Osteoblast (primary cell): ENCODE results near the gene DLG2. TPM values are rescaled to one million over a fixed set of nuclear protein-coding genes. Genes with fewer than 3 reads are reported as not detected.
"Not testable (repeated sequence)": the region's sequence is repeated elsewhere in the genome, so short reads cannot be mapped to it uniquely, and the experiment has no call there.

Source experiments
- DNase-seq: peaks from one replicate; pipeline ENCODE4 v3.0.0; 2011; ENCODE audit warnings: low spot score, mixed read lengths; ENCODE audit not compliant: insufficient read length; ENCODE audit errors: missing footprints
- H2AFZ ChIP-seq: 2 replicates; pipeline ENCODE4 v1.6.0; 2011; ENCODE audit warnings: mild to moderate bottlenecking, low read length
- H3K27ac ChIP-seq: 2 replicates; pipeline ENCODE4 v1.5.1; 2011; ENCODE audit warnings: mild to moderate bottlenecking, low read depth, low read length, moderate library complexity
- H3K27me3 ChIP-seq: 2 replicates; pipeline ENCODE4 v1.6.0; 2012; ENCODE audit warnings: mild to moderate bottlenecking, control low read depth, inconsistent platforms, low read length, moderate library complexity; ENCODE audit not compliant: insufficient read depth
- H3K36me3 ChIP-seq: 2 replicates; pipeline ENCODE4 v1.5.1; 2011; ENCODE audit warnings: mild to moderate bottlenecking, low read length, control low read depth, moderate library complexity; ENCODE audit not compliant: insufficient read depth
- H3K4me1 ChIP-seq: 2 replicates; pipeline ENCODE4 v1.5.1; 2011; ENCODE audit warnings: mild to moderate bottlenecking, low read length, control low read depth, moderate library complexity; ENCODE audit not compliant: insufficient read depth
- H3K4me2 ChIP-seq: 2 replicates; pipeline ENCODE4 v1.6.0; 2011; ENCODE audit warnings: mild to moderate bottlenecking, low read length; ENCODE audit not compliant: insufficient read depth
- H3K4me3 ChIP-seq: fragments of 200-600 bp; sonication (generic); 3 replicates; pipeline ENCODE4 v1.5.1; 2012; ENCODE audit warnings: mild to moderate bottlenecking, low read length, inconsistent platforms; ENCODE audit not compliant: insufficient read depth
- H3K79me2 ChIP-seq: 2 replicates; pipeline ENCODE4 v1.6.0; 2012; ENCODE audit warnings: mild to moderate bottlenecking, low read length, control low read depth, inconsistent platforms; ENCODE audit not compliant: insufficient read depth
- H3K9me3 ChIP-seq: 2 replicates; pipeline ENCODE4 v1.5.1; 2011; ENCODE audit warnings: low read depth, low read length, control low read depth
- H4K20me1 ChIP-seq: 2 replicates; pipeline ENCODE4 v1.6.0; 2012; ENCODE audit warnings: mild to moderate bottlenecking, low read length, control low read depth; ENCODE audit not compliant: insufficient read depth
- CTCF ChIP-seq: IDR thresholded peaks from 2 replicates; pipeline ENCODE4 v1.5.1; 2011; ENCODE audit warnings: mild to moderate bottlenecking, low read depth, low read length, moderate library complexity; ENCODE audit errors: extremely low read depth
- total RNA-seq: library from RNA; depleted of rRNA; stranded (reverse); fragments of >200 nt; gene quantifications from 2 replicates; pipeline ENCODE4 v1.2.3, GENCODE V29; 2012

DLG2 gene
- total RNA-seq, 1 donor: 3.3 TPM

- DNase-seq: no peak
- H3K27ac ChIP-seq: no peak overlapping the region
- H3K9me3 ChIP-seq: no peaks in the 10 kb centered on the region
- no peak overlapping the region for H3K4me3 ChIP-seq
- H4K20me1 ChIP-seq: no peaks in the 10 kb centered on the region
- no peaks in the 10 kb centered on the region for H3K36me3 ChIP-seq
- TF ChIP-seq CTCF: no peak
- peaks cover 20% of the 10 kb centered on the region for H3K4me1 ChIP-seq
- H3K4me2 ChIP-seq: no peak overlapping the region
- no peaks in the 10 kb centered on the region for H3K79me2 ChIP-seq
- no peak overlapping the region for H2AFZ ChIP-seq
- H3K27me3 ChIP-seq: no peaks in the 10 kb centered on the region
Measured at GRCh38 chr11:84854498-84854880, 772.7 kb downstream of the DLG2 start.

GRCh38 chr11:84853841-84854497 lies 773.2 kb downstream of the DLG2 start:
- no peak for DNase-seq

GRCh38 chr11:84847842-84848241 lies 779.3 kb downstream of the DLG2 start:
- Histone ChIP-seq H3K27me3 (no peaks in the 10 kb centered on the region), H3K4me2 (no peak overlapping the region), H3K79me2 (no peaks in the 10 kb centered on the region), H3K4me3 (no peak overlapping the region), H3K4me1 (no peaks in the 10 kb centered on the region), H3K9me3 (no peaks in the 10 kb centered on the region), H3K27ac (no peak overlapping the region), H4K20me1 (no peaks in the 10 kb centered on the region), H2AFZ (no peak overlapping the region), H3K36me3 (no peaks in the 10 kb centered on the region)
- DNase-seq: peak; percentile 41
- TF ChIP-seq CTCF: no peak

More at GRCh38 chr11:84853841-84854497, 773.2 kb downstream of the DLG2 start:
- no peaks in the 10 kb centered on the region for H3K9me3 ChIP-seq
- no peak overlapping the region for H3K4me2 ChIP-seq
- H3K79me2 ChIP-seq: no peaks in the 10 kb centered on the region
- H4K20me1 ChIP-seq: no peaks in the 10 kb centered on the region
- no peak overlapping the region for H3K4me3 ChIP-seq
- no peak for TF ChIP-seq CTCF
- H3K27ac ChIP-seq: no peak overlapping the region
- no peaks in the 10 kb centered on the region for H3K36me3 ChIP-seq
- peaks cover 20% of the 10 kb centered on the region for H3K4me1 ChIP-seq
- H2AFZ ChIP-seq: no peak overlapping the region
- no peaks in the 10 kb centered on the region for H3K27me3 ChIP-seq

- not testable (repeated sequence) for H3K9me3 ChIP-seq, H3K4me3 ChIP-seq, H3K36me3 ChIP-seq, DNase-seq, H4K20me1 ChIP-seq, H2AFZ ChIP-seq, H3K4me1 ChIP-seq, H3K4me2 ChIP-seq, H3K27ac ChIP-seq, H3K79me2 ChIP-seq, H3K27me3 ChIP-seq
Measured at GRCh38 chr11:84840201-84840600, 786.9 kb downstream of the DLG2 start.
